Heart left ventricle (tissue), 16 donors: ENCODE measurements around the gene BNC2. TPM values are rescaled to one million over a fixed set of nuclear protein-coding genes. Genes with fewer than 3 reads are reported as not detected.

Experiments
- ATAC-seq, 4 donors: fragments of 200-7000 bp; cut with Tn5 transposase; one replicate each; pipeline ENCODE4 v1.9.1; 2020 to 2022; ENCODE audit warnings: moderate library complexity in 4 of 4, mild to moderate bottlenecking in 3 of 4, moderate number of reproducible peaks in 1 of 4
- DNase-seq, 5 donors: peaks; one replicate each; pipeline ENCODE4 v3.0.0-alpha.2; 2020
- H3K27ac ChIP-seq, 12 donors: fragments of 200-600 bp; sonication (generic) in 4 of 12; one replicate each; pipeline versions ENCODE4 v1.5.0 to v1.8.0; 2016 to 2022; ENCODE audit warnings: mild to moderate bottlenecking in 2 of 12
- H3K27me3 ChIP-seq, 9 donors: fragments of 200-600 bp; sonication (generic) in 2 of 9; one replicate each; pipeline versions ENCODE4 v1.5.1 to v1.8.0; 2016 to 2022; ENCODE audit warnings: mild to moderate bottlenecking in 3 of 9
- H3K36me3 ChIP-seq, 9 donors: fragments of 200-600 bp; sonication (generic) in 2 of 9; one replicate each; pipeline versions ENCODE4 v1.5.0 to v1.8.0; 2018 to 2022; ENCODE audit warnings: mild to moderate bottlenecking in 2 of 9
- H3K4me1 ChIP-seq, 12 donors: fragments of 200-600 bp; sonication (generic) in 4 of 12; one replicate each; pipeline versions ENCODE4 v1.5.0 to v1.8.0; 2016 to 2022; ENCODE audit warnings: mild to moderate bottlenecking in 3 of 12
- H3K4me3 ChIP-seq, 12 donors: fragments of 200-600 bp; sonication (generic) in 4 of 12; one replicate each; pipeline versions ENCODE4 v1.5.0 to v1.8.0; 2017 to 2022; ENCODE audit warnings: mild to moderate bottlenecking in 9 of 12, moderate library complexity in 4 of 12
- H3K9me3 ChIP-seq, 12 donors: fragments of 200-600 bp; sonication (generic) in 4 of 12; one replicate each; pipeline versions ENCODE4 v1.5.0 to v1.8.0; 2016 to 2022; ENCODE audit warnings: mild to moderate bottlenecking in 1 of 12
- POLR2A ChIP-seq, 2 donors: fragments of 450-650 bp; IDR thresholded peaks; one replicate each; pipeline ENCODE4 v1.6.1; 2017; ENCODE audit warnings: antibody characterized with exemption in 2 of 2, mild to moderate bottlenecking in 2 of 2, moderate library complexity in 2 of 2
- WGBS, 4 donors: extraction: QIAGEN DNeasy Blood & Tissue Kit in 2 of 4; methylation state at CpG; one replicate each; pipeline versions ENCODE4 v1.1.5 to v1.1.7; 2013 to 2018; 5-methylcytosine and 5-hydroxymethylcytosine counted together
- intact Hi-C, 10 donors: fragments of 100-400 bp; cut with DNase I; formaldehyde crosslinking; loops; one replicate each; pipeline versions ENCODE4 v1.11.1 to v1.14.2; 2022
- polyA plus RNA-seq, 2 donors: library from polyadenylated mRNA; stranded (reverse); fragments of 200-250 nt; gene quantifications; one replicate each; pipeline ENCODE4 v1.2.3, GENCODE V29; 2013
- total RNA-seq, 9 donors: library from RNA; depleted of rRNA in 2 of 9; stranded (reverse); fragments of >200 nt in 2 of 9; fragmentation: NEBNext Ultra II Directional in 3 of 9; extraction: Animal tissue kit (Norgen Biotek cat#: 25700) in 3 of 9; gene quantifications; one replicate each; pipeline versions ENCODE4 v1.1.0 to v1.2.4, GENCODE V29; 2016 to 2023
- TF ChIP-seq, protein P1 (sequence below), 12 donors: fragments of 200-600 bp; sonication (generic) in 4 of 12; IDR thresholded peaks; one replicate each; pipeline versions ENCODE4 v1.5.0 to v1.8.0; 2018 to 2022; ENCODE audit warnings: antibody characterized with exemption in 12 of 12, mild to moderate bottlenecking in 5 of 12
- donor health status: ischemic (EF 13 %, LVEDD 7.1; RV severe dilation, severe dysfunction).
- donor health status: healthy with polysubstance abuse.
- donor health status: DM: no; HTN: yes; CAD: no.
- donor health status: DM: no; HTN: no; CAD: no.
- donor health status: ischemic (EF 25% LVEDD 6.9; RV normal size, moderate dysfunction).
- donor health status: ischemic (EF 25% LVEDD 5.7; RV mildly dilated, moderate dysfunction).
- donor health status: healthy.
- donor health status: DM: yes; HTN: yes; CAD: no.
- donor health status: ischemic (EF 35%, LVEDD 5.7; RV mildly dilated, moderate dysfunction).
- donor health status: nonischemic (EF 11% LVEDD 7.7; RV severe dilation, severe dysfunction).
- donor health status: DM: yes; HTN: yes; CAD: no.
- donor health status: PGD.
- donor health status: ischemic (EF 29% LVEDD 5.4; RV normal size, mild dysfunction).
- donor health status: nonischemic (EF 23%, LVEDD 6.1; RV moderate dilation, normal function).

The BNC2 gene
- total and polyA plus RNA-seq, 11 donors: 0.38 to 27.1 (median 3.8) TPM

DNA sequence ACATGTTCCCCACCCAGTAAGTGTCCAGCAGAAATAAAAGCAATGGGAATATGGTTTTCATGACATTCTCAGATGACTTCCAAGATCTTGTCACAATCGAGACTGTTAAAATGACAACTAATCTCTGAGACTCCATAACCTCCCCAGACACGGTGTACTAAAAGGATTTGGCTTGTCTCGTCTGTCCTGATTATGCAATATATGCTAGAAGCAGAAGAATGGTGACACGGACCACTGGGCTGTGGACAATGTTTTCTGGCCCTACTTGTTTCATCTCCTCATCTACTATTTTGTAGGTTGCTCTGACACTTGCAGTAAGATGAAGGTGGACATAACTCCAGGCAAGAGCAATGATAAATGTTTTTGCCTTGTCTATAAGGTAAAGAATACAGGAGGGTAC, 56.6 kb downstream of the BNC2 start:
- WGBS, 4 donors: 74 to 82% (median 76%) methylated on average over 4 of the region's 4 CpGs
- Histone ChIP-seq H3K36me3 (no peaks in the 10 kb centered on the region), H3K27ac (no peak overlapping the region), H3K9me3 (no peaks in the 10 kb centered on the region), H3K4me3 (no peak overlapping the region), H3K27me3 (no peaks in the 10 kb centered on the region), H3K4me1 (no peaks in the 10 kb centered on the region)
- DNase-seq (no peak), ATAC-seq (no peak)
- intact Hi-C loops: no loop called here
- no peak for TF ChIP-seq POLR2A (IDR thresholded peaks at IDR 0.05)
- TF ChIP-seq, protein P1, sequence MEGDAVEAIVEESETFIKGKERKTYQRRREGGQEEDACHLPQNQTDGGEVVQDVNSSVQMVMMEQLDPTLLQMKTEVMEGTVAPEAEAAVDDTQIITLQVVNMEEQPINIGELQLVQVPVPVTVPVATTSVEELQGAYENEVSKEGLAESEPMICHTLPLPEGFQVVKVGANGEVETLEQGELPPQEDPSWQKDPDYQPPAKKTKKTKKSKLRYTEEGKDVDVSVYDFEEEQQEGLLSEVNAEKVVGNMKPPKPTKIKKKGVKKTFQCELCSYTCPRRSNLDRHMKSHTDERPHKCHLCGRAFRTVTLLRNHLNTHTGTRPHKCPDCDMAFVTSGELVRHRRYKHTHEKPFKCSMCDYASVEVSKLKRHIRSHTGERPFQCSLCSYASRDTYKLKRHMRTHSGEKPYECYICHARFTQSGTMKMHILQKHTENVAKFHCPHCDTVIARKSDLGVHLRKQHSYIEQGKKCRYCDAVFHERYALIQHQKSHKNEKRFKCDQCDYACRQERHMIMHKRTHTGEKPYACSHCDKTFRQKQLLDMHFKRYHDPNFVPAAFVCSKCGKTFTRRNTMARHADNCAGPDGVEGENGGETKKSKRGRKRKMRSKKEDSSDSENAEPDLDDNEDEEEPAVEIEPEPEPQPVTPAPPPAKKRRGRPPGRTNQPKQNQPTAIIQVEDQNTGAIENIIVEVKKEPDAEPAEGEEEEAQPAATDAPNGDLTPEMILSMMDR (IDR thresholded peaks at IDR 0.05): no peak

DNA sequence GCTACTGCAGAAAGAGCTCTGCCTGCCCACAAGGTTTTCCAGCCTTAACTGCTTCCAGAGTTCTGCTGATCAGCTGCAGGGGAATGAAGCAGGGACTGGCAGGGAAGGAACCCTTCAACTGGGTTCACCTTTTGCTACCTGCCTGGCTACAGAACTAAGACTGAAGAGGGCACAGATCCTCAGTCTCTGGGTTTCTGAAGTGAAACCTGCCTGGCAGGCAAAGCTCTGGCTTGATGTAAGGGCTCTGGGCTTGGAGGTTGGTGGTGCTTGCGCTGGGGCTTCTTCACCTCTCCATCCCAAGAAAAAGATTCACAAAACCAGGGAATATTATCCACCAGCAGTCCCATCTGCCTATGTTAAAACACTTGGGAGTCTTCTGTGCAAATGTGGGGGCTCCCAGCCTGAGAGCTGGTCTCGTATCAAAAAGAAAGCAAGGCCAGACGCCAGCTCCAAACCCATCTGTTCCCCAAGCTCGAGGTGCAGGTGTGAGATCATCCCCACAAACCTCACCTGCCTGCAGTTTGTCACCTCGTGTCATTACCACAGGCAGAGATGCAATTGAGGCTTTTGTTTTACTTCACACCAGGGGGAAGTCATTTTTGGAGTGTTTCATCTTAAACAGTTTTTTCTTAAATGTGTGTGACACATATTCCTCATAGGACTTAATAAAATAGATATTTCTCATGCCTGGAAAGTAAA, 58.3 kb downstream of the BNC2 start:
- ATAC-seq: no peak
- DNase-seq: no peak
- 55 to 64% (median 59%) methylated on average over 4 to 5 of the region's 5 CpGs for WGBS, 4 donors
- no peak for TF ChIP-seq POLR2A (IDR thresholded peaks at IDR 0.05)
- TF ChIP-seq, protein P1 (IDR thresholded peaks at IDR 0.05): no peak
- no peak overlapping the region for H3K27ac ChIP-seq
- no peak overlapping the region for H3K4me3 ChIP-seq
- H3K36me3 ChIP-seq: no peaks in the 10 kb centered on the region
- intact Hi-C loops: no loop called here
- no peaks in the 10 kb centered on the region for H3K9me3 ChIP-seq
- no peaks in the 10 kb centered on the region for H3K4me1 ChIP-seq
- H3K27me3 ChIP-seq: no peaks in the 10 kb centered on the region

DNA sequence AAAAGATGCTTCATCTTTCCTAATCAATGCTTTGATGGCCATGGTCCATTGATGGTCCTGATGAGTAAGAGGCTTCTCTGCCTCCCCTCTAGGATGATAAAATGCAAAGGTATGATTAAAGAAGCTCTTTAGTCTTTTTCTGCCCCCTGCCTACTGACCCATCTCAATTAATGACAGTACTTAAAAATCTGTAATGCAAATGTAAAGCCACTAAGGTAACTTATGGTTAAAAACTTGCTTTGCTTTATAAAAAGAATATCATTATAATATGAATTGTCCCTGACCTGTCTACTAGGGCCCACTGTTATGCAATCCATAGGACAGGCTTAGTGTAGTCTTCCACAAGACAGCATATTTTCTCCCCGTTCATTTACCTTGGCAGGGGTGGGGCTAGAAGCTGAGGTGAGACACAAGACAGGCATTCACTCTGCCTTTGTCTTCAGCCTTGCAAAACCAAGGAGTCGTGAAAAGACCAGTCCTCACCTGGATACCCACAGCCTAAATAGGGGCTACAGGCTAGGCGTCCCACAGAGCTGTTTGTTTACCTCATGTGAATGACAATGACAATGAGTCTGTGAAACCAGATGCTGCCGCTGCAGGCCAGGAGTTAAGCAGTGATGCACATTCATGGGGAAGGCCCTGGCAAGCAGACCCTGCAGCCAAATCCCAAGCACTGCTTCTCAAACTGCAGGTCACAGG, 60.4 kb downstream of the BNC2 start:
- Histone ChIP-seq H3K9me3 (no peaks in the 10 kb centered on the region), H3K4me1 (no peaks in the 10 kb centered on the region), H3K36me3 (no peaks in the 10 kb centered on the region), H3K4me3 (no peak overlapping the region), H3K27me3 (no peaks in the 10 kb centered on the region), H3K27ac (no peak overlapping the region)
- WGBS, 4 donors: 49 to 66% (median 56%) methylated on average over 4 of the region's 4 CpGs
- no peak for DNase-seq
- ATAC-seq: no peak
- intact Hi-C loops: no loop called here
- TF ChIP-seq, protein P1 (IDR thresholded peaks at IDR 0.05): no peak
- TF ChIP-seq POLR2A (IDR thresholded peaks at IDR 0.05): no peak

DNA sequence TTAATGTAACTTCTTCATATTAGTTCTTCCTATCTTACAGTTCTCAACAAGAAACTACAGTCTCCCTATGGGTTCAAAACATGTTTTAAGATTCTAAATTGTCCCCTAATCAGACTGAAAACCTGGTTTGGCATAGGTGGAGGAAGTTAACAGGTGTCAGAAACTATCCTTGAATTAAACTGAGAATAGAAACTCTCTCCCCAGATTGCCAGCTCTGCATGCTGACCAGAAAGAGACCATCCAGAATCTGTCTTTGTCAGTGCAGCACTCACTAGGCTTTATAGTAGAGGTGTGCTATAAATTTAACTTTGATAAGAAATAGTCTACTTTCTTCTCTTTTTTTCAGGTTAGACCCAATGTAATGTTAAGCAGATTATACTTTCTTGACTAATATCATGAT, 63.8 kb downstream of the BNC2 start:
- TF ChIP-seq, protein P1 (IDR thresholded peaks at IDR 0.05): no peak
- Histone ChIP-seq H3K9me3 (no peaks in the 10 kb centered on the region), H3K4me3 (no peak overlapping the region), H3K4me1 (no peaks in the 10 kb centered on the region), H3K36me3 (no peaks in the 10 kb centered on the region), H3K27ac (no peak overlapping the region), H3K27me3 (no peaks in the 10 kb centered on the region)
- intact Hi-C loops: no loop called here
- DNase-seq (no peak), ATAC-seq (no peak)
